Mucosa of rectum (tissue), 2 donors: ENCODE data around the gene SNRPA1.
A peak's percentile ranks its signal among the peaks of the same experiment; 100 is the strongest.

Experiments used
- H3K27ac ChIP-seq, 2 donors: one replicate each; pipeline ENCODE4 v1.7.0; 2013; ENCODE audit warnings: inconsistent platforms in 2 of 2, low read depth in 2 of 2, low read length in 2 of 2
- H3K27me3 ChIP-seq, 2 donors: one replicate each; pipeline ENCODE4 v1.7.0; 2013; ENCODE audit warnings: low read length in 2 of 2; ENCODE audit not compliant: control insufficient read depth in 2 of 2, insufficient read depth in 2 of 2
- H3K36me3 ChIP-seq, 2 donors: one replicate each; pipeline ENCODE4 v1.7.0; 2013; ENCODE audit warnings: low read length in 2 of 2; ENCODE audit not compliant: control insufficient read depth in 2 of 2, insufficient read depth in 2 of 2
- H3K4me1 ChIP-seq, 2 donors: one replicate each; pipeline ENCODE4 v1.7.0; 2013; ENCODE audit warnings: low read length in 2 of 2, mild to moderate bottlenecking in 1 of 2; ENCODE audit not compliant: control insufficient read depth in 2 of 2, insufficient read depth in 2 of 2
- H3K4me3 ChIP-seq, 2 donors: one replicate each; pipeline ENCODE4 v1.7.0; 2013; ENCODE audit warnings: low read length in 2 of 2
- H3K9ac ChIP-seq, 2 donors: one replicate each; pipeline ENCODE4 v1.7.0; 2013; ENCODE audit warnings: low read length in 2 of 2, low read depth in 1 of 2, mild to moderate bottlenecking in 1 of 2
- H3K9me3 ChIP-seq, 2 donors: one replicate each; pipeline ENCODE4 v1.7.0; 2013; ENCODE audit warnings: low read length in 2 of 2; ENCODE audit not compliant: control insufficient read depth in 2 of 2
- donor health status: healthy.
- donor health status: Normal muscosa, but diverticular disease.

The SNRPA1 gene

GRCh38 chr15:101327147-101327740 lies 32.2 kb upstream of the SNRPA1 start:
- H3K36me3 ChIP-seq, result peaks cover 0 to 11% of the 10 kb centered on the region in 2 donors
- no peaks in the 10 kb centered on the region for H3K9me3 ChIP-seq
- no peak overlapping the region for H3K9ac ChIP-seq
- H3K4me1 ChIP-seq, result peaks cover 3 to 9% of the 10 kb centered on the region in 2 donors
- H3K27me3 ChIP-seq, result no peaks in the 10 kb centered on the region
- H3K4me3 ChIP-seq, result no peak overlapping the region
- no peak overlapping the region for H3K27ac ChIP-seq

GRCh38 chr15:101326462-101327146 lies 31.6 kb upstream of the SNRPA1 start:
- H3K27ac ChIP-seq, result no peak overlapping the region

GRCh38 chr15:101326026-101326315 lies 30.9 kb upstream of the SNRPA1 start:
- Histone ChIP-seq H3K27ac (no peak overlapping the region), H3K9ac (no peak overlapping the region), H3K4me3 (no peak overlapping the region), H3K9me3 (no peaks in the 10 kb centered on the region), H3K4me1 (peaks cover 3 to 9% of the 10 kb centered on the region in 2 donors), H3K36me3 (peaks cover 0 to 15% of the 10 kb centered on the region in 2 donors), H3K27me3 (no peaks in the 10 kb centered on the region)

More at GRCh38 chr15:101326462-101327146, 31.6 kb upstream of the SNRPA1 start:
- H3K9me3 ChIP-seq, result no peaks in the 10 kb centered on the region
- no peak overlapping the region for H3K4me3 ChIP-seq
- peaks cover 3 to 9% of the 10 kb centered on the region in 2 donors for H3K4me1 ChIP-seq
- H3K9ac ChIP-seq, result no peak overlapping the region
- no peaks in the 10 kb centered on the region for H3K27me3 ChIP-seq
- H3K36me3 ChIP-seq, result peaks cover 0 to 13% of the 10 kb centered on the region in 2 donors

GRCh38 chr15:101325263-101326025 lies 30.4 kb upstream of the SNRPA1 start:
- Histone ChIP-seq H3K9ac (no peak overlapping the region), H3K9me3 (no peaks in the 10 kb centered on the region), H3K36me3 (peaks cover 0 to 15% of the 10 kb centered on the region in 2 donors), H3K27me3 (no peaks in the 10 kb centered on the region), H3K27ac (no peak overlapping the region), H3K4me1 (peaks cover 3 to 9% of the 10 kb centered on the region in 2 donors), H3K4me3 (no peak overlapping the region)

- H3K27me3 ChIP-seq, result no peaks in the 10 kb centered on the region
- H3K4me1 ChIP-seq, result peaks cover 3 to 9% of the 10 kb centered on the region in 2 donors
- H3K9ac ChIP-seq, result no peak overlapping the region
- no peak overlapping the region for H3K4me3 ChIP-seq
- H3K9me3 ChIP-seq, result no peaks in the 10 kb centered on the region
- H3K36me3 ChIP-seq, result peaks cover 0 to 15% of the 10 kb centered on the region in 2 donors
- H3K27ac ChIP-seq, result peak overlapping the region in 1 of 2 donors; percentile 18
These were observed 29.6 kb upstream of the SNRPA1 start for GRCh38 chr15:101324524-101325177.

GRCh38 chr15:101323793-101324523 lies 28.9 kb upstream of the SNRPA1 start:
- Histone ChIP-seq H3K36me3 (peaks cover 0 to 13% of the 10 kb centered on the region in 2 donors), H3K4me3 (no peak overlapping the region), H3K27ac (no peak overlapping the region), H3K4me1 (peaks cover 3 to 9% of the 10 kb centered on the region in 2 donors), H3K27me3 (no peaks in the 10 kb centered on the region), H3K9me3 (no peaks in the 10 kb centered on the region), H3K9ac (no peak overlapping the region)

GRCh38 chr15:101322854-101323477 lies 27.9 kb upstream of the SNRPA1 start:
- H3K9me3 ChIP-seq, result no peaks in the 10 kb centered on the region
- H3K27me3 ChIP-seq, result no peaks in the 10 kb centered on the region
- peaks cover 0 to 6% of the 10 kb centered on the region in 2 donors for H3K36me3 ChIP-seq
- H3K4me3 ChIP-seq, result no peak overlapping the region
- no peak overlapping the region for H3K9ac ChIP-seq
- H3K4me1 ChIP-seq, result peaks cover 3 to 9% of the 10 kb centered on the region in 2 donors
- H3K27ac ChIP-seq, result no peak overlapping the region

GRCh38 chr15:101322016-101322695 lies 27.1 kb upstream of the SNRPA1 start:
- Histone ChIP-seq H3K9ac (no peak overlapping the region), H3K27me3 (no peaks in the 10 kb centered on the region), H3K36me3 (peaks cover 0 to 6% of the 10 kb centered on the region in 2 donors), H3K9me3 (no peaks in the 10 kb centered on the region), H3K27ac (no peak overlapping the region), H3K4me1 (peaks cover 3 to 9% of the 10 kb centered on the region in 2 donors), H3K4me3 (no peak overlapping the region)

- H3K9ac ChIP-seq, result no peak overlapping the region
- H3K36me3 ChIP-seq, result peaks cover 0 to 4% of the 10 kb centered on the region in 2 donors
- peaks cover 3 to 9% of the 10 kb centered on the region in 2 donors for H3K4me1 ChIP-seq
- no peaks in the 10 kb centered on the region for H3K27me3 ChIP-seq
- peak overlapping the region in 1 of 2 donors; percentile 22 for H3K4me3 ChIP-seq
- no peak overlapping the region for H3K27ac ChIP-seq
- H3K9me3 ChIP-seq, result no peaks in the 10 kb centered on the region
These were observed 25.5 kb upstream of the SNRPA1 start for GRCh38 chr15:101320501-101321052.
